22Rv1 (cell line): Measurements from ENCODE around the gene PLCXD3.

Source experiments
- CTCF ChIP-seq: fragments of 450-650 bp; IDR thresholded peaks from 2 replicates; pipeline ENCODE4 v1.5.1; 2017; ENCODE audit warnings: mild to moderate bottlenecking
- ZFX ChIP-seq: fragments of 450-650 bp; IDR thresholded peaks from 2 replicates; pipeline ENCODE4 v1.6.1; 2017; ENCODE audit warnings: antibody characterized with exemption, borderline replicate concordance

GRCh38 chr5:41374631-41375030 is 135.8 kb downstream of the PLCXD3 start:
- no peak for TF ChIP-seq CTCF
- no peak for TF ChIP-seq ZFX
